Activated CD4-positive, alpha-beta T cell treated with anti-CD3 and anti-CD28 coated beads, Interleukin-2, Interleukin-4, amounts not matched to agents 100 ng/mL and 50 ng/mL, durations not matched to agents 16 hours and 8 hours (primary cell): ENCODE results near the gene MEGF11.
A peak's percentile ranks its signal among the peaks of the same experiment; 100 is the strongest.

Source experiments
- DNase-seq: peaks from one replicate; pipeline ENCODE4 v3.0.0-alpha.2; 2020; ENCODE audit warnings: low spot score

MEGF11 gene

GRCh38 chr15:65914981-65915925 is 338.3 kb downstream of the MEGF11 start:
- no peak for DNase-seq

- no peak for DNase-seq
Observed at GRCh38 chr15:65914386-65914785, 339.2 kb downstream of the MEGF11 start.

- DNase-seq: no peak
Observed at GRCh38 chr15:65913631-65914199, 339.8 kb downstream of the MEGF11 start.

- no peak for DNase-seq
Observed at GRCh38 chr15:65912235-65912634, 341.3 kb downstream of the MEGF11 start.

GRCh38 chr15:65910341-65910740 is 343.2 kb downstream of the MEGF11 start:
- DNase-seq: no peak

GRCh38 chr15:65909831-65910230 is 343.7 kb downstream of the MEGF11 start:
- no peak for DNase-seq

- DNase-seq: no peak
Observed at GRCh38 chr15:65908876-65909275, 344.7 kb downstream of the MEGF11 start.

GRCh38 chr15:65907661-65908060 is 345.9 kb downstream of the MEGF11 start:
- DNase-seq: no peak

GRCh38 chr15:65906396-65906795 is 347.2 kb downstream of the MEGF11 start:
- no peak for DNase-seq

GRCh38 chr15:65904301-65904700 is 349.2 kb downstream of the MEGF11 start:
- DNase-seq: no peak

GRCh38 chr15:65903296-65904073 is 350.1 kb downstream of the MEGF11 start:
- no peak for DNase-seq

- DNase-seq: peak; percentile 30
Observed at GRCh38 chr15:65902373-65902772, 351.2 kb downstream of the MEGF11 start.

GRCh38 chr15:65901836-65902235 is 351.7 kb downstream of the MEGF11 start:
- DNase-seq: no peak

GRCh38 chr15:65901336-65901735 is 352.2 kb downstream of the MEGF11 start:
- DNase-seq: no peak

- DNase-seq: no peak
Observed at GRCh38 chr15:65900488-65900887, 353.1 kb downstream of the MEGF11 start.

GRCh38 chr15:65896236-65896635 is 357.3 kb downstream of the MEGF11 start:
- DNase-seq: no peak

- DNase-seq: no peak
Observed at GRCh38 chr15:65893060-65893459, 360.5 kb downstream of the MEGF11 start.

GRCh38 chr15:65888981-65889380 is 364.6 kb downstream of the MEGF11 start:
- peak; percentile 61 for DNase-seq

- DNase-seq: peak; percentile 80
Observed at GRCh38 chr15:65887565-65887964, 366.0 kb downstream of the MEGF11 start.

- no peak for DNase-seq
Observed at GRCh38 chr15:65885668-65886218, 367.8 kb downstream of the MEGF11 start.

- no peak for DNase-seq
Observed at GRCh38 chr15:65884511-65884910, 369.0 kb downstream of the MEGF11 start.

GRCh38 chr15:65883571-65883970 is 370.0 kb downstream of the MEGF11 start:
- DNase-seq: no peak
